TTC549 (cell line): ENCODE results near the gene RGS17.
A peak's percentile ranks its signal among the peaks of the same experiment; 100 is the strongest.
"Not testable (repeated sequence)": the region's sequence is repeated elsewhere in the genome, so short reads cannot be mapped to it uniquely, and the experiment has no call there.

ENCODE experiments used
- FAIRE-seq: peaks from 2 replicates; lab custom pipeline; 2012; peaks lifted over from hg19 to GRCh38; lab: Jason Lieb, UNC

The RGS17 gene

GRCh38 chr6:153028963-153029362 lies 102.1 kb downstream of the RGS17 start:
- FAIRE-seq: no peak

- FAIRE-seq: no peak
These were observed 102.8 kb downstream of the RGS17 start for GRCh38 chr6:153028286-153028685.

GRCh38 chr6:153027480-153027879 lies 103.6 kb downstream of the RGS17 start:
- FAIRE-seq: no peak

GRCh38 chr6:153024709-153025017 lies 106.4 kb downstream of the RGS17 start:
- no peak for FAIRE-seq

- FAIRE-seq: peak; percentile 20
These were observed 106.9 kb downstream of the RGS17 start for GRCh38 chr6:153023977-153024708.

GRCh38 chr6:153018355-153018754 lies 112.7 kb downstream of the RGS17 start:
- FAIRE-seq: no peak

- FAIRE-seq: no peak
These were observed 114.2 kb downstream of the RGS17 start for GRCh38 chr6:153016846-153017245.

- FAIRE-seq: no peak
These were observed 115.9 kb downstream of the RGS17 start for GRCh38 chr6:153015094-153015640.

- FAIRE-seq: no peak
These were observed 117.6 kb downstream of the RGS17 start for GRCh38 chr6:153013438-153013837.

GRCh38 chr6:153012856-153013255 lies 118.2 kb downstream of the RGS17 start:
- FAIRE-seq: no peak

GRCh38 chr6:153003366-153003690 lies 127.8 kb downstream of the RGS17 start:
- no peak for FAIRE-seq

- peak; percentile 86 for FAIRE-seq
These were observed 128.3 kb downstream of the RGS17 start, which contains the start of gene MTRF1L for GRCh38 chr6:153002613-153003365. Gene MTRF1L (minus strand): TSS chr6:153002709. CDS start chr6:153002685, 24 bp downstream.

GRCh38 chr6:153001767-153002612 lies 129.1 kb downstream of the RGS17 start:
- FAIRE-seq: no peak

GRCh38 chr6:153000790-153001189 lies 130.3 kb downstream of the RGS17 start:
- not testable (repeated sequence) for FAIRE-seq

GRCh38 chr6:153000243-153000642 lies 130.8 kb downstream of the RGS17 start:
- no peak for FAIRE-seq

GRCh38 chr6:152999538-152999937 lies 131.5 kb downstream of the RGS17 start:
- not testable (repeated sequence) for FAIRE-seq

- FAIRE-seq: no peak
These were observed 137.2 kb downstream of the RGS17 start for GRCh38 chr6:152993847-152994246.

GRCh38 chr6:152993431-152993830 lies 137.7 kb downstream of the RGS17 start:
- no peak for FAIRE-seq

- no peak for FAIRE-seq
These were observed 144.1 kb downstream of the RGS17 start for GRCh38 chr6:152986978-152987377.

- not testable (repeated sequence) for FAIRE-seq
These were observed 145.8 kb downstream of the RGS17 start for GRCh38 chr6:152985300-152985699.

- no peak for FAIRE-seq
These were observed 146.6 kb downstream of the RGS17 start for GRCh38 chr6:152984513-152984872.

GRCh38 chr6:152983637-152984512 lies 147.2 kb downstream of the RGS17 start:
- FAIRE-seq: no peak
